Neutrophil (primary cell): Measurements from ENCODE around the gene PLS3.

Source experiments
- H3K27ac ChIP-seq: fragments of 200-600 bp; sonication (generic); 2 replicates; pipeline ENCODE4 v1.5.1; 2016; ENCODE audit warnings: mild to moderate bottlenecking, moderate library complexity
- H3K27me3 ChIP-seq: fragments of 200-600 bp; sonication (generic); 2 replicates; pipeline ENCODE4 v1.6.0; 2016; ENCODE audit warnings: mild to moderate bottlenecking
- H3K36me3 ChIP-seq: fragments of 200-600 bp; sonication (generic); 2 replicates; pipeline ENCODE4 v1.5.1; 2017
- H3K4me1 ChIP-seq, 2 experiments: fragments of 200-600 bp in 1 of 2; sonication (generic) in 1 of 2; 1 replicate in 1 of 2; 2 replicates in 1 of 2; pipeline versions ENCODE4 v1.5.1 to v1.6.1; 2013 to 2016; ENCODE audit warnings: low read depth in 1 of 2, low read length in 1 of 2, mild to moderate bottlenecking in 1 of 2, moderate library complexity in 1 of 2; ENCODE audit not compliant: control insufficient read depth in 1 of 2, insufficient read depth in 1 of 2
- H3K4me3 ChIP-seq, 2 experiments: fragments of 200-600 bp in 1 of 2; sonication (generic) in 1 of 2; 1 replicate in 1 of 2; 2 replicates in 1 of 2; pipeline ENCODE4 v1.5.1; 2013 to 2016; ENCODE audit warnings: low read depth in 1 of 2, low read length in 1 of 2, mild to moderate bottlenecking in 1 of 2, moderate library complexity in 1 of 2
- H3K9me3 ChIP-seq: fragments of 200-600 bp; sonication (generic); 2 replicates; pipeline ENCODE4 v1.5.1; 2016
- CTCF ChIP-seq: fragments of 200-600 bp; sonication (generic); IDR thresholded peaks from 2 replicates; pipeline ENCODE4 v1.5.1; 2016; ENCODE audit warnings: antibody characterized with exemption

Gene PLS3

GRCh38 chrX:115609621-115610020, 48.6 kb downstream of the PLS3 start:
- no peaks in the 10 kb centered on the region for H3K4me1 ChIP-seq
- H3K27ac ChIP-seq, result no peak overlapping the region
- no peaks in the 10 kb centered on the region for H3K27me3 ChIP-seq
- no peak for TF ChIP-seq CTCF
- no peaks in the 10 kb centered on the region for H3K9me3 ChIP-seq
- H3K36me3 ChIP-seq, result no peaks in the 10 kb centered on the region
- no peak overlapping the region for H3K4me3 ChIP-seq

GRCh38 chrX:115616943-115617563, 56.1 kb downstream of the PLS3 start:
- H3K4me1 ChIP-seq, result no peaks in the 10 kb centered on the region
- no peaks in the 10 kb centered on the region for H3K9me3 ChIP-seq
- H3K4me3 ChIP-seq, result no peak overlapping the region
- no peak overlapping the region for H3K27ac ChIP-seq
- no peak for TF ChIP-seq CTCF
- H3K27me3 ChIP-seq, result no peaks in the 10 kb centered on the region
- no peaks in the 10 kb centered on the region for H3K36me3 ChIP-seq

GRCh38 chrX:115622534-115622933, 61.6 kb downstream of the PLS3 start:
- Histone ChIP-seq H3K27me3 (no peaks in the 10 kb centered on the region), H3K4me1 (no peaks in the 10 kb centered on the region), H3K27ac (no peak overlapping the region), H3K9me3 (no peaks in the 10 kb centered on the region), H3K36me3 (no peaks in the 10 kb centered on the region), H3K4me3 (no peak overlapping the region)
- TF ChIP-seq CTCF, result no peak

- Histone ChIP-seq H3K27ac (no peak overlapping the region), H3K36me3 (no peaks in the 10 kb centered on the region), H3K4me1 (no peaks in the 10 kb centered on the region), H3K27me3 (no peaks in the 10 kb centered on the region), H3K9me3 (no peaks in the 10 kb centered on the region), H3K4me3 (no peak overlapping the region)
- TF ChIP-seq CTCF, result no peak
These were observed 63.9 kb downstream of the PLS3 start for GRCh38 chrX:115624916-115625315.

- no peak for TF ChIP-seq CTCF
- no peak overlapping the region for H3K4me3 ChIP-seq
- no peak overlapping the region for H3K27ac ChIP-seq
- no peaks in the 10 kb centered on the region for H3K9me3 ChIP-seq
- H3K36me3 ChIP-seq, result no peaks in the 10 kb centered on the region
- no peaks in the 10 kb centered on the region for H3K4me1 ChIP-seq
- no peaks in the 10 kb centered on the region for H3K27me3 ChIP-seq
These were observed 64.8 kb downstream of the PLS3 start for GRCh38 chrX:115625572-115626301.
